Muscle of leg (tissue), 11 donors: ENCODE data around the gene FAM111B. TPM values are rescaled to one million over a fixed set of nuclear protein-coding genes. Genes with fewer than 3 reads are reported as not detected.

ENCODE experiments used
- DNase-seq: peaks from one replicate; pipeline ENCODE4 v3.0.0; 2013
- H3K27ac ChIP-seq: one replicate; pipeline ENCODE4 v1.5.1; 2013; ENCODE audit warnings: mild to moderate bottlenecking, low read length, control low read depth
- H3K27me3 ChIP-seq: one replicate; pipeline ENCODE4 v1.6.1; 2013; ENCODE audit warnings: low read length; ENCODE audit not compliant: control insufficient read depth, insufficient read depth
- H3K36me3 ChIP-seq: one replicate; pipeline ENCODE4 v1.6.1; 2013; ENCODE audit warnings: low read length; ENCODE audit not compliant: control insufficient read depth, insufficient read depth
- H3K4me1 ChIP-seq: one replicate; pipeline ENCODE4 v1.6.1; 2013; ENCODE audit warnings: low read length; ENCODE audit not compliant: control insufficient read depth, insufficient read depth
- H3K4me3 ChIP-seq: one replicate; pipeline ENCODE4 v1.5.1; 2013; ENCODE audit warnings: low read length, control low read depth
- H3K9me3 ChIP-seq: replicated peaks from 2 replicates; pipeline ENCODE4 v1.6.1; 2013; ENCODE audit warnings: low read depth, low read length; ENCODE audit not compliant: control insufficient read depth
- WGBS: methylation state at CpG from one replicate; pipeline ENCODE4 v1.1.5; 2013; ENCODE audit warnings: missing lambda C conversion rate; ENCODE audit not compliant: insufficient coverage; 5-methylcytosine and 5-hydroxymethylcytosine counted together
- polyA plus RNA-seq, 8 donors: library from polyadenylated mRNA; unstranded; fragments of 120-200 nt; gene quantifications; one replicate each; pipeline versions ENCODE4 v1.2.1 to v1.2.3, GENCODE V29; 2013; ENCODE audit warnings: inconsistent platforms in 1 of 8, low replicate concordance in 1 of 8; ENCODE audit not compliant: insufficient read length in 8 of 8, insufficient read depth in 1 of 8
- total RNA-seq: library from RNA; stranded (reverse); fragments of 120-200 nt; gene quantifications from one replicate; pipeline ENCODE4 v1.2.4, GENCODE V29; 2013

FAM111B gene
- total and polyA plus RNA-seq, 9 donors: 6.7 to 14.4 (median 8.6) TPM

GRCh38 chr11:59152312-59152951, 45.4 kb downstream of the FAM111B start:
- Histone ChIP-seq H3K4me3 (no peak overlapping the region), H3K9me3 (no peaks in the 10 kb centered on the region), H3K4me1 (no peaks in the 10 kb centered on the region), H3K36me3 (peaks cover 17% of the 10 kb centered on the region), H3K27me3 (no peaks in the 10 kb centered on the region), H3K27ac (no peak overlapping the region)
- DNase-seq: no peak
- WGBS: 98% methylated on average over 8 of the region's 8 CpGs

DNA sequence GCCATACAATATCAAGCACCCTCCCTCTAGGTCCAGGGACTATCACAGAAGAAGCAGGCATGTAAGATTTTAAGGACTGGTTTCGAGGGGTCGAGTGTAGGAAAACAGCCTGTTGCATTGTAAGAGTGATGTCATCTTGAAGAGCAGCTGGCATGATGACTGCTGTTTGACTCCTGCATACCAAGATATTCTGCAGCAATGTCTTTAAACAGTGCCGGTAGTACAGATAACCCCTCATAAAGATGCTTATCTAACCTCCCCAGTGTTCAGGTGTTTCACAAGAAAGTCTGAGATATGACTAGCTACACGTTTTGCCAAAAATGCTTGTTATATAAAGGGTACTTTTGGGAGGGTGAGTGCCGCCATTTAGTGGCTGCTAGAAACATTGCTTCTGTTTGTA, 47.6 kb downstream of the FAM111B start:
- Histone ChIP-seq H3K4me1 (no peaks in the 10 kb centered on the region), H3K4me3 (no peak overlapping the region), H3K27ac (no peak overlapping the region), H3K36me3 (peaks cover 17% of the 10 kb centered on the region), H3K27me3 (no peaks in the 10 kb centered on the region), H3K9me3 (no peaks in the 10 kb centered on the region)
- no peak for DNase-seq
- WGBS: 63% methylated on average over 4 of the region's 5 CpGs

DNA sequence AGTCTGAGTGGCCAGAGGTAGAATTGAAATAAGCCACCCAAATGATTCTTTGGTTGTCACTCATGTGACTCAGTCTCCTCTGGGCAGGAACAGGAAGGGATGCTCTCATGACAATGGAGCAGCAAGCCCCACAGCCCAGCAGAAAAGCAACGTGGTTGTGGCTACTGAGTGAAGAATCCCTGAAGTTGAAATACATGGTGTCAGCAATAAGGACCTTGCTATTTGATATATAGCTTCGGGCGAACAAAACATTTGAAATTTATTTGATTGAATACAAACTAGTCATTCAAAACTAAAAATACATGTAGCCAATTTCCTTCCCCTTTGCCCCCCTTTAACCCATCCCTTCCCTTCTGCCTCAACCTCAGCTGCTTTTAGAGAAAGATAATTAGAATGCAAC, 50.4 kb downstream of the FAM111B start:
- no CpG with 5 or more reads among the region's 3 CpGs for WGBS
- H3K4me1 ChIP-seq: no peaks in the 10 kb centered on the region
- H3K36me3 ChIP-seq: peaks cover 6% of the 10 kb centered on the region
- H3K27me3 ChIP-seq: no peaks in the 10 kb centered on the region
- no peak overlapping the region for H3K4me3 ChIP-seq
- DNase-seq: no peak
- H3K27ac ChIP-seq: no peak overlapping the region
- no peaks in the 10 kb centered on the region for H3K9me3 ChIP-seq

- Histone ChIP-seq H3K9me3 (no peaks in the 10 kb centered on the region), H3K36me3 (no peaks in the 10 kb centered on the region), H3K4me1 (no peaks in the 10 kb centered on the region), H3K27me3 (no peaks in the 10 kb centered on the region), H3K27ac (peak overlapping the region; percentile 66), H3K4me3 (no peak overlapping the region)
- 20% methylated on average over 4 of the region's 8 CpGs for WGBS
- DNase-seq: peak; percentile 91
Measured at GRCh38 chr11:59158206-59159068, 51.4 kb downstream of the FAM111B start.

- Histone ChIP-seq H3K4me1 (no peaks in the 10 kb centered on the region), H3K9me3 (no peaks in the 10 kb centered on the region), H3K27me3 (peaks cover 3% of the 10 kb centered on the region), H3K36me3 (no peaks in the 10 kb centered on the region), H3K27ac (no peak overlapping the region), H3K4me3 (no peak overlapping the region)
- no peak for DNase-seq
- 75% methylated on average over 1 of the region's 3 CpGs for WGBS
Measured at GRCh38 chr11:59164028-59164427, 57.0 kb downstream of the FAM111B start.

GRCh38 chr11:59171508-59172322, 64.7 kb downstream of the FAM111B start, which contains the start of gene DTX4:
Gene DTX4 (plus strand): TSS chr11:59172132. CDS start chr11:59172596, 464 bp downstream.
- WGBS: under 1% methylated on average over 63 of the region's 64 CpGs

DNA sequence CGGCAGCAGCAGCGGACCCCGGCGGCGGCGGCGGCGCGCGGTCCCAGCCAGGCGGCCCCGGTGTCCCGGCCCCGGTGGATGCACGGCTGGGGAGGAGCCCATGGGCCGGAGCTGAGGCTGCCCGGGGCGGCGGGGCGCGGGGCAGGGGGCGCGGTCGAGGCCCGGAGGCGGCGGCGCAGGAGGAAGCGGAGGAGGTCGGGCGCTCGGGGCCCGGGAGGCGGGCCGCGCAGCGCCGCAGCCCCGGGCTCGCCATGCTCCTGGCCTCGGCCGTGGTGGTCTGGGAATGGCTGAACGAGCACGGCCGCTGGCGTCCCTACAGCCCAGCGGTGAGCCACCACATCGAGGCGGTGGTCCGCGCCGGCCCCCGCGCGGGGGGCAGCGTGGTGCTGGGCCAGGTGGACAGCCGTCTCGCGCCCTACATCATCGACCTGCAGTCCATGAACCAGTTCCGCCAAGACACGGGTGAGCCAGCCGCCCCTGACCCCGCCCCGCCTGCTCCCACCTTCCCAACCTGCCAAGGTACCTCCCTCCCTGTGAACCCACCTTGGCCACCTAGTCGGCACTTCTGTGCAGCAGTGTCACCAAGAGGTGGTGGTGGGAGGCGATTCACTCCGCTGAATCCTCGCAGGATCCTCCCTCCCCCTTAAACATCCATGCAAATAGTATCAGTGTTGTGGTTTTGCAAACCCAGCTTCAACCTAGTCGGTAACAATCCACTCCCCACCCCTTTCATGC, 65.5 kb downstream of the FAM111B start:
- WGBS: under 1% methylated on average over 64 of the region's 70 CpGs
- Histone ChIP-seq H3K4me3 (peak overlapping the region; percentile 72), H3K36me3 (no peaks in the 10 kb centered on the region), H3K27me3 (peaks cover 7% of the 10 kb centered on the region), H3K27ac (peak overlapping the region; percentile 83), H3K9me3 (no peaks in the 10 kb centered on the region), H3K4me1 (peaks cover 30% of the 10 kb centered on the region)
- DNase-seq: no peak

More at GRCh38 chr11:59171508-59172322, 64.7 kb downstream of the FAM111B start, which contains the start of gene DTX4:
- Histone ChIP-seq H3K36me3 (no peaks in the 10 kb centered on the region), H3K27ac (peak within 1 kb of the TSS; percentile 90), H3K4me3 (peak within 1 kb of the TSS; percentile 72), H3K4me1 (peaks cover 30% of the 10 kb centered on the region), H3K9me3 (no peaks in the 10 kb centered on the region), H3K27me3 (peaks cover 7% of the 10 kb centered on the region)
- DNase-seq: peak; percentile 96

- H3K27me3 ChIP-seq: peaks cover 7% of the 10 kb centered on the region
- no peaks in the 10 kb centered on the region for H3K36me3 ChIP-seq
- peaks cover 34% of the 10 kb centered on the region for H3K4me1 ChIP-seq
- H3K4me3 ChIP-seq: peak overlapping the region; percentile 67
- 1% methylated on average over 13 of the region's 37 CpGs for WGBS
- peak overlapping the region; percentile 83 for H3K27ac ChIP-seq
- H3K9me3 ChIP-seq: no peaks in the 10 kb centered on the region
- DNase-seq: peak; percentile 57
Measured at GRCh38 chr11:59173080-59173963, 66.3 kb downstream of the FAM111B start.
